Memory B cell (primary cell): ENCODE data around the gene COX6B2.

ENCODE experiments used
- ATAC-seq: fragments of 150-1000 bp; cut with Tn5 transposase; 2 replicates; pipeline ENCODE4 v1.10.0; 2021; ENCODE audit warnings: low read depth, mild to moderate bottlenecking, moderate library complexity
- DNase-seq, 2 donors: peaks; one replicate each; pipeline ENCODE4 v3.0.0; 2022; ENCODE audit warnings: low spot score in 2 of 2
- H3K27ac Mint-ChIP-seq: one replicate; pipeline ENCODE4 v1.8.0; 2022; ENCODE audit warnings: mild to moderate bottlenecking, moderate library complexity, mixed read lengths
- H3K27me3 Mint-ChIP-seq: one replicate; pipeline ENCODE4 v1.8.0; 2022; ENCODE audit warnings: mixed read lengths
- H3K36me3 Mint-ChIP-seq: one replicate; pipeline ENCODE4 v1.8.0; 2022; ENCODE audit warnings: mild to moderate bottlenecking, mixed read lengths
- H3K4me1 Mint-ChIP-seq: one replicate; pipeline ENCODE4 v1.8.0; 2022; ENCODE audit warnings: mixed read lengths
- H3K4me3 Mint-ChIP-seq: one replicate; pipeline ENCODE4 v1.8.0; 2022; ENCODE audit warnings: mild to moderate bottlenecking, moderate library complexity, mixed read lengths
- H3K9me3 Mint-ChIP-seq: one replicate; pipeline ENCODE4 v1.8.0; 2022; ENCODE audit warnings: mixed read lengths

COX6B2 gene

DNA sequence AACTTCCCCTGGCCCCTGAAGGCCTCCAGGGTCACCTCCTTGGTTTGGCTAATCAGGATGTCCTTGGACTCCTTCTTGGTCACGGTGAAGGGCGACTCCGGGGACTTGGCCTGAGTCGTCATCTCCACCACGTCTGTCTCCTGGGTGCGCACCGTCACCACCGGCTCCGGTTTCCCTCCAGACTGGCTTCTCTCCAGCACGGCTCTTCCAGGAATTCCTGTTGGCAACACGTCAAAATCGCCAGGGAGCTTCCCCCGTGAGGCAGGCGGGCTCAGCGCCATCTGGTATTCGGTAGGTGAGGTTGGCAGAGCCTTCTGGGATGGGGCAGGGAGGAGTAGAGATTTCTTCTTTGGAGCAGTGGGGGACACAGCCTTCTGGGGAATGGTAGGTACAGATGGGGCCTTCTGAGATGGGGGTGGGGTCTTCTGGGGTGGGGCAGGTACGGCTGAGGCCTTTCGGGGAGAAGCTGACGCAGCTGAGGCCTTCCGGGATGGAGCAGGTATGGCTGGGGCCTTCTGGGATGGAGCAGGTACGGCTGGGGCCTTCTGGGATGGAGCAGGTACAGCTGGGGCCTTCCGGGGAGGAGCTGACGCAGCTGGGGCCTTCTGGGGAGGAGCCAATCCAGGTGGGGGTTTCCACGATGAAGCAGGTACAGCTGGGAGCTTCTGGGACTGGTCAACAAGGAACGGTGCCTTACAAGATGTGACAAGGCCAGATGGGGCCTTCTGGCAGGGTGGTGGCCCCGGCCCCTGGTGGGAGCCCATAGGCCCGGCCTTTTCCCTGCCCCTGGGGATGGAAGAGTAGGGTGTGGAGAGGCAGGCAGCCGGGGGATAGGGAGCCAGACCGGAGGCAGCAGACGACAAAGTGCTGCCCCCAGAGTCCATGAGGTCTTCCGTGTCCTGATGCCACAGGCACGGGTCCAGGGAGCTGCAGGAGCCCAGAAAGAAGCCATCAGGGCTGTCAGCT lies 4.7 kb upstream of the COX6B2 start:
- Mint-ChIP-seq H3K4me3 (no peak overlapping the region), H3K4me1 (peaks cover 3% of the 10 kb centered on the region), H3K27ac (no peak overlapping the region), H3K27me3 (peaks cover 21% of the 10 kb centered on the region), H3K36me3 (no peaks in the 10 kb centered on the region), H3K9me3 (no peaks in the 10 kb centered on the region)
- DNase-seq, result no peak
- no peak for ATAC-seq

DNA sequence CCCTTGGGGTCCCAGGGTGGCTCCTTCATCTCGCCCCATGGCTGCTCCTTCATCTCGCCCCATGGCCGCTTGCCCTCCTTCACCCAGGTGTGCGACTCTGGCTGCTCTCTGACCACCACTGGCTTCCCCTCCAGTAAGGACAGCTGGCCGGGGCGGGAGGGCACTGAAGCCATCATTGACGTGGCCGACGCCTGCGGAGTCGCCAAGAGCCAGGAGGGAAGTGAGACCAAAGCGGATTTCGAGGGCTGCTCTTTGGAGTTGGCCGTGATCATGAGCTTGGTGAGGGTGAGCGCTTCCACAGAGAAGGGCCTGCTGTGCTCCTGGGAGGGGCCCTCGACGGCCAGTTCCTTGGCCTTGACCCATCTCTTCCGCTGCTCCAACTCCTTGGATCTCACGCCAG lies 4.0 kb upstream of the COX6B2 start:
- Mint-ChIP-seq H3K4me3 (no peak overlapping the region), H3K9me3 (no peaks in the 10 kb centered on the region), H3K27me3 (peaks cover 22% of the 10 kb centered on the region), H3K4me1 (peaks cover 5% of the 10 kb centered on the region), H3K27ac (no peak overlapping the region), H3K36me3 (no peaks in the 10 kb centered on the region)
- ATAC-seq (no peak), DNase-seq (no peak)

DNA sequence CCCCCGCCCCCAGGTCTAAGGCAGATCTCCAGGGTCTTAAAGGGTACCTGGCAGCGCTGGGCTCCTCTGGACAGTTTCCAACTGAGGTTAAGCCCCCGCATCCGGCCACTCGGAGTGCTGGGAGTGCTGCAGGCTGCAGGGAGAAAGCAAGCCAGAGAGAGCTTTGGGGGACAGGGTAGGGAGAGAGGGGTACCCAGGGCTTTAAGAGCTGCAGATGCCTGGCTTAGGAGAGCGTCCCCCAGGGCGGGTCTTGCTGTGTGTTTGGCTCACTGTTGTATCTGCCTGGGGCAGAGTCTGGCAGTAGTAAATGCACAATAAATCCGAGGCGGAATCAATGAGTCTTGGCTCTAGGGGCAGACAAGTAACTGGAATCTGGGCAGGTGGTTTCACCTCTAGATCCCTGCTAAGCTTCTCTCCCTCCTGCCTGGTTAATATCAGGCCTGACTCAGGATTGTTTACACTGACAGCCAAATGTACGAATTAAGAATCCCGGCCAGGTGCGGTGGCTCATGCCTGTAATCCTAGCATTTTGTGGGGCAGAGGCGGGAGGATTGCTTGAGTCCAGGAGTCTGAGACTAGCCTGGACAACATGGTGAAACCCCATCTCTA lies 798 bp upstream of the COX6B2 start:
- ATAC-seq (no peak), DNase-seq (no peak)
- Mint-ChIP-seq H3K27me3 (peaks cover 44% of the 10 kb centered on the region), H3K4me1 (peaks cover 15% of the 10 kb centered on the region), H3K4me3 (no peak overlapping the region), H3K36me3 (peaks cover 1% of the 10 kb centered on the region), H3K27ac (no peak overlapping the region), H3K9me3 (no peaks in the 10 kb centered on the region)

DNA sequence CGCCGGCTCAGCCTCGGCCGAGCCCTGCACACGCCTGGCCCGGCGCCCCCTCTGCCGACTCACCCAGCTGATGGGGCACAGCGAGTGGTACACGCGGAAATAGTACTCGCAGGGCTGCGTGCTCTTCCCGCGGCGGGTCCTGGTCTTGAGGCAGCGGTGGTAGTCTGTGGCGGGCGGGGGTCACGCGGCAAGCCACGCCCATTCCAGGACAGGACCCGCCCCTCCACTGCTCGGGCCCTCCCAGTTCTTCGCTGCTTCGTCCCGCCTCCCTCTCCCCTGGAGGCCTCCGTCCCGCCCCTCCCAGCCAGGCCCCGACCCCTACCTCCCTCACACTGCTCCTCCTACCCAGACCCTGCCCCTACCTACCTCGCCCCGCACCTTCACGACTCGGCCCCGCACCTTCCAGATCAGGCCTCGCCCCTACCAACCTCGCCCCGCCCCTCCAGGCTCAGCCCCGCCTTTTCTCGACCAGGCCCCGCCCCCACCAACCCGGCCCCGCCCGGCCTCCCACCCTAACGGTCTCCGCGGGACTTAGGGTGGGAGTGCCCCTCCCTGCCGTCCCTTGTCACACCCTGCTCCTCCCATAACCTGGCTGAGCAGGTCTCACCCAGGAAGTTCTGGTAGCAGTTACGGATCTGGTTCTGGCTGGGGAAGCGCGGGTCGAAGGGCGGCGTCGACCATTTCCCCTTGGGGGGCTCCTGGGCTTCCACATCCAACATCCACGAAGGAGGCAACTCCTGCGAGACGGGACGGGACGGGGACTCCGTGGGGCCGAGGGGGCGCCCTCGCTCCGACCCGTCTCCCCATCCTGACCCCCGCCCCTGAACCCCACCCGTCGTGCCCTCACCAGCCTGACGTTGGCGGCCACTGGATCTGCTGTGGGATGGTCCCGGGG lies 469 bp downstream of the COX6B2 start:
- peaks cover 1% of the 10 kb centered on the region for H3K36me3 Mint-ChIP-seq
- H3K4me3 Mint-ChIP-seq, result peak overlapping the region; percentile 73
- H3K27ac Mint-ChIP-seq, result no peak overlapping the region
- peak; percentile 41 to 56 for DNase-seq
- peaks cover 44% of the 10 kb centered on the region for H3K27me3 Mint-ChIP-seq
- H3K4me1 Mint-ChIP-seq, result peaks cover 15% of the 10 kb centered on the region
- peak; percentile 71 for ATAC-seq
- no peaks in the 10 kb centered on the region for H3K9me3 Mint-ChIP-seq

DNA sequence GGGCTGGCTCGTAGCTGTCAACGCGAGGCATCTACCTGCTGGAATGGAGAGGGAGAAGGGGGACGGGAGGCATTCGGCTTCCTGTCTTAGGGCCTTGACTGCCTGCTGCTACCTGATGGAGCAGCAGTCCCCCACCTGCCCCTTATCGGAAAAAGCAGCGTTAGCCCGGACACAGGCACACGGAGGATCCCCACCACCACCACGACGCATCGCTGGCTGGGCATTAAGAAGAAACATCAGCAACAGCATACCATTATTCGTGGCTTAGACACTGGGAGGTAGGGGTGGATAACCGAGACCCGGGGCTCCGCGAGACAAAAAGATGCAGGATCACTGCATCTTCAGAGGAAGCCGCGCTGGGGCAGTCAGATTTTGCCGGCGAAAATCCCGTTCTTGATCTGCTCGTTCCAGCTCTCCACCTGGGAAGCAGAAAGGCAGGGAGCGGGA lies 1.1 kb downstream of the COX6B2 start:
- peak; percentile 7 for ATAC-seq
- H3K27ac Mint-ChIP-seq, result no peak overlapping the region
- no peak for DNase-seq

DNA sequence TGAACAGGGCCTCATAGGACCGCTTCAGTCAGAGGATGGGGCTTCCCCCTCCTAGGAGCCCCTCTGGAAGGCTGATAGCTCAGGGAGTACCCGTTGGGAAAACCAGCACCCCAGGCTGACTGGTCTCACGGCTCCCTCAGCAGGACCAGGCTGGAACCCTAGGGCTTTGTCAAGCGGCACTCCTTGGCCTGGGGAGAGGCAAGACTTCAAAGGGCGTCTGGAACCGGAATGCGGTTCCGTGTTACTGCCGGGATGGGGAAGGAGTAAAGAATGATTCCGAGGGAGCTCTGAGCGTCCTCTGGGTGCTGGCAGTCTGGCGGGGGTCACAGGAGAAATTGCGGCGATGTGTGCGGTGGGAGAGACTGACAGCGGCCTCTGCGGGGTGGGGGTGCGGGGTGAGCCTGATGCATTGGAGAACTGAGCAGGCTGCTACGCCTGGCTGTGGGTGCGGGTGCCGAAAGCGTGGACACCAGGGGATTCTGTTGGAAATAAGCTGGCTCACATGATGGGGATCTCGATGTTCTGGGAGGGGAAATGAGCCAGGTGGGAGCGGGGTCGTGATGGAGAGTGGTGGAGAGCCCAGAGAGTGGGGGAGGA lies 1.9 kb downstream of the COX6B2 start:
- Mint-ChIP-seq H3K27me3 (peaks cover 38% of the 10 kb centered on the region), H3K4me1 (peaks cover 15% of the 10 kb centered on the region), H3K36me3 (peaks cover 1% of the 10 kb centered on the region), H3K27ac (no peak overlapping the region), H3K9me3 (no peaks in the 10 kb centered on the region), H3K4me3 (peak overlapping the region; percentile 73)
- ATAC-seq (no peak), DNase-seq (no peak)

More for the DNA sequence above, 1.1 kb downstream of the COX6B2 start:
- peak overlapping the region; percentile 73 for H3K4me3 Mint-ChIP-seq
- H3K36me3 Mint-ChIP-seq, result peaks cover 1% of the 10 kb centered on the region
- no peaks in the 10 kb centered on the region for H3K9me3 Mint-ChIP-seq
- peaks cover 41% of the 10 kb centered on the region for H3K27me3 Mint-ChIP-seq
- H3K4me1 Mint-ChIP-seq, result peaks cover 15% of the 10 kb centered on the region

DNA sequence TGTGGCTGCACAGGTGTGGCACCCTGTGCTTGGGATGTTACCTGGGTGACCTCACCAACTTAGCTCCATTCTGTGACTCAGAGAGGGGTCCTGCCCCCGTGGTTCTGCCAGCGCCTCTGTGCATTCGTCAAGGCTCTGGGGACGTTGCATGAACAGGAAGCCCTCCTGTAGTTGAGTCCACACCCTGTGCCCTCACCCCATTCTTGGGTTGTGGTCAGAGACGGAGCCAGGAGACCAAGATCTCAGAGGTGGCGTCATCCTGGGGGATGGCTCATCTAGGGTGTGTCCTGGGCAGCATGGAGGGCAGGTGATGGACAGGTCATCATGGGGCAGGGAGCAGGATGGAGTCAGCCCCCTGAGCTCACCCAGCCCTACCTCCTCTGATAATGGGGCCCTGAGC lies 2.5 kb downstream of the COX6B2 start:
- H3K27ac Mint-ChIP-seq, result no peak overlapping the region
- H3K4me3 Mint-ChIP-seq, result no peak overlapping the region
- H3K27me3 Mint-ChIP-seq, result peaks cover 32% of the 10 kb centered on the region
- no peaks in the 10 kb centered on the region for H3K9me3 Mint-ChIP-seq
- H3K4me1 Mint-ChIP-seq, result peaks cover 13% of the 10 kb centered on the region
- peaks cover 1% of the 10 kb centered on the region for H3K36me3 Mint-ChIP-seq
- DNase-seq (no peak), ATAC-seq (no peak)

DNA sequence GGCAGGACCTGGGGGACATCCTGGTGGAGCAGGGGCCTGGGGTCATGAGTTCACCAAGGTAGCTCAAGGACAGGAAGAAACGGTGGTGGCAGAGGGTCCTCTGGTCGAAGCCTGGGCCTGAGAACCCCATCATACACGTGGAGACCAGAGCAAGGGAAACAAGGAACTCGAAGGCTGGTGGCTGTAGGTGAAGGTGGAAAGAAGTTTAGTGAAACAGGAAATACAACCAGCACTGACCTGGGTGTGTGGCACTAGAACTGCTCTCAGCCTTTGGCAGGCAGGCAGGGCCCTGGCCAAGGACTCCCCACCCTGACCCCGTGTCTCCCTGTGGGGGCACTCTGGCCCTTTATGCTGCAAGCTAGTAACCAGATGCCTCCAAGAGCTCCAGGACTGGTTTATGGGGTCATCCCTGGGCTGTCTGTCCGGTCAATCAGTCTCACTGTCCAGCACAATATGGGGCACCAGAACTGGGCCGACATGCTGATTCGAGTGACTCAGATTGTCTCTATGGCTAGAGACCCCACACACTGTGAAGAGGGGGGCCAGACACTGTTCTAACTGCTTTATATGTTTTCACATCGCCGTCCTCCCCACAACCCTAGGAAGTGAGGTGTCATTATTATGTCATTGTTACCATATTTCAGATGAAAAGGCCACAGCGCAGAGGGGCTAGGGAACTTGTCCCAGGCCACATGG lies 3.8 kb downstream of the COX6B2 start:
- DNase-seq, result no peak
- Mint-ChIP-seq H3K27ac (no peak overlapping the region), H3K4me1 (peaks cover 12% of the 10 kb centered on the region), H3K4me3 (no peak overlapping the region), H3K9me3 (no peaks in the 10 kb centered on the region), H3K27me3 (peaks cover 32% of the 10 kb centered on the region), H3K36me3 (peaks cover 1% of the 10 kb centered on the region)
- ATAC-seq, result no peak

DNA sequence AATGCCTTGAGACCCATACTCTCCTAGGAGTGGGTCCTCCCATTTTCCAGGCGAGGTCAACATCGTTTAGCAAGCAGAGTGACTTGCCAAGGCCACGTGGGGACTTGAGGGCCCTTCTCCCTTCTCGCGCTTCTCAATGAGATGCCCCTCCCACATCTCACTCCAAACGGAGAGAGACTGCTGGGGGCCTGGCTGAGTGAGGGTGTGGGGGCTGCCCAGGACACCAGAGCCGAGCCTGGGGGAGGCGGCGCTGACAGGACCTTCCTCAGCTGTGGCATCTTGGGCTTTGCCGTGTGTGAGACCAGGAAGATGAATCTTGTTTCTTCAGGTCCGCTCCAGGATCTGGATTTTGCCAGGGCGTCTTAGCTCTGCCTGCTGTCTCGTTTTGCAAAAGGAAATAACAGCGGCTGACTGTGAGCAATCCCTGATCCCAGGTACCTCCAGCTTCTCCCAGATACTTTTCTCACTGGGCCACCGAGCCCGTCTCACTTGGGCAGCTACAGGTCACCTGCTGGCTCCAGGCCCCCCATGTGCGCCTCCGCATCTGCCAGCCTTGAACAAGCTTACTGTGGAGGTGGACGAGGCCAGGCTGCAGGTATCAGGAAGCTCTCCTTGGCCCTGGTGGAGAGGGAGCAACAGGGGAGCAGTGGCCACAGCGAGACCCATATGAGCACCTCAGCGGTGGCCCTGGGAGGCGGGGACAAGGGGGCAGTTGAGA lies 6.0 kb downstream of the COX6B2 start:
- Mint-ChIP-seq H3K27ac (no peak overlapping the region), H3K4me1 (peaks cover 10% of the 10 kb centered on the region), H3K27me3 (peaks cover 25% of the 10 kb centered on the region), H3K4me3 (no peak overlapping the region), H3K36me3 (peaks cover 1% of the 10 kb centered on the region), H3K9me3 (no peaks in the 10 kb centered on the region)
- DNase-seq (no peak), ATAC-seq (no peak)

DNA sequence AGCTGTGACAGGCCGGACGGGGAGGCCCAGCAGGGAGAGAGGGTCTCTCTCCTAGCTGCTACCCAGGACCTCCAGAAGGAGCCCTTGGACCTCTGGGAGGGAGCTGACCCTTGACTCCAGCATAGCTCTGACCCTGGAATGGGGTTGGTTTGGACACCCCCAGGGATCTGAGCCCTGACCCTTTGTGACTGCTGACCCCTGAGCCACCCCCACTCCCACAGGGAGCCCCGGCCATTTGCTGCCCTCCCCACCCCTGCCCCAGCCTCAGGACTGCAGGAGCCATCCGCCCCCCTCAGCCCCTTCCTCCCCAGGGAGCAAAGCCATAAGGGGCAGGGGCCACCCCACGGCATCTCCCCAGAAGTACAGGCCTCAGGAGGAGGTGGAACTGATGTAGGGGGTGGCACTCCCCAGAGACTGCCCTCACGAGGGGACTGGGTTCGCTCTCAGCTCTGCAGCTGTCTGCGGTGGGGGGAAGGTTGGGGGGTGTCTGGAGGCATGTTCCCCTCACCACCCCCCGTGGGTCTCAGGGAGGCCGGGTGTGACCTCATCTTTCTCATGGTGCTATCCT lies 7.0 kb downstream of the COX6B2 start:
- DNase-seq, result no peak
- peaks cover 3% of the 10 kb centered on the region for H3K36me3 Mint-ChIP-seq
- ATAC-seq, result no peak
- no peak overlapping the region for H3K27ac Mint-ChIP-seq
- H3K4me1 Mint-ChIP-seq, result peaks cover under 1% of the 10 kb centered on the region
- no peak overlapping the region for H3K4me3 Mint-ChIP-seq
- H3K27me3 Mint-ChIP-seq, result peaks cover 18% of the 10 kb centered on the region
- H3K9me3 Mint-ChIP-seq, result no peaks in the 10 kb centered on the region

DNA sequence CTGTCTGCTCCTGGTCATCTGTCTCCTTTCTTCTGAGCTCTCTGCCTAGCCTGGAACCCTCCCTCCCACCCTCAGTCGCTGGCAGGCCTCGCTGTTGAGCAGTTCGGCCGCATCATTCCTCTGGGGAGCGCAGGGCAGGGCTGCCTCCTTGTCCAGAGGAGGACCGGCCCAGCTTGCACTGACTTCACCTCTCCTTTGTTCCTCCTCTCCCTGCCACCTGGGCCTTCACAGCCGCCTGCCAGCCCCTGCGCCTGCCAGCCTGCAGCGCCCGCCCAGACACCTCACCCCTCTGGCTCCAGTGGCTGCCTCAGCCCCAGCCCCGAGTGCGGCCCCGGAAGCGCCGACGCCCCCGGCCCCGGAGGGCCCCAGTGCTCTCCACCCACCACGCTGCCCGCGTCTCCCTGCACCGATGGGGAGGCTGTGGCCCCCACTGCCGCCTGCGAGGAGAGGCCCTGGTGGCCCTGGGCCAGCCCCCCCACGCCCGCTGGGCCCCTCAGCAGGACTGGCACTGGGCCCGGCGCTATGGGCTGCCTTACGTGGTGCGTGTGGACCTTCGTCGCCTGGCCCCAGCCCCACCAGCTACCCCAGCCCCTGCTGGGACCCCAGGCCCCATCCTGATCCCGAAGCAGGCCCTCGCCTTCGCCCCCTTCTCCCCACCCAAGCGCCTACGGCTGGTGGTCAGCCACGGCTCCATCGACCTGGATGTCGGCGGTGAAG lies 7.6 kb downstream of the COX6B2 start:
- H3K36me3 Mint-ChIP-seq, result peaks cover 3% of the 10 kb centered on the region
- no peaks in the 10 kb centered on the region for H3K4me1 Mint-ChIP-seq
- no peak overlapping the region for H3K4me3 Mint-ChIP-seq
- no peak for ATAC-seq
- peaks cover 12% of the 10 kb centered on the region for H3K27me3 Mint-ChIP-seq
- H3K27ac Mint-ChIP-seq, result no peak overlapping the region
- no peaks in the 10 kb centered on the region for H3K9me3 Mint-ChIP-seq
- no peak for DNase-seq
